GM12891 (cell line): ENCODE measurements around the gene SEC16B.

Source experiments
- PAX5 ChIP-seq: IDR thresholded peaks from 2 replicates; pipeline ENCODE4 v1.6.1; 2011; ENCODE audit warnings: low read length, moderate library complexity, mild to moderate bottlenecking; ENCODE audit not compliant: insufficient read depth, severe bottlenecking
- POLR2A ChIP-seq: IDR thresholded peaks from 2 replicates; pipeline ENCODE4 v1.6.1; 2011; ENCODE audit warnings: low read depth, low read length, control low read depth
- POLR2AphosphoS5 ChIP-seq: IDR thresholded peaks from 2 replicates; pipeline ENCODE4 v1.6.1; 2011; ENCODE audit warnings: low read depth, low read length, control low read depth
- POU2F2 ChIP-seq: IDR thresholded peaks from 2 replicates; pipeline ENCODE4 v1.6.1; 2011; ENCODE audit warnings: low read depth, mild to moderate bottlenecking, control low read depth, low read length, moderate library complexity
- SPI1 ChIP-seq: IDR thresholded peaks from 2 replicates; pipeline ENCODE4 v1.6.1; 2011; ENCODE audit warnings: low read depth, low read length, control low read depth
- TAF1 ChIP-seq: IDR thresholded peaks from 2 replicates; pipeline ENCODE4 v1.6.1; 2011; ENCODE audit warnings: low read depth, low read length, control low read depth

- TF ChIP-seq POLR2A (no peak), POLR2AphosphoS5 (no peak), TAF1 (no peak), PAX5 (no peak), SPI1 (no peak), POU2F2 (no peak)
Observed at GRCh38 chr1:177940682-177941081, 29.2 kb downstream of the SEC16B start.
